Smooth muscle cell (in vitro differentiated cells): ENCODE measurements around the gene PRSS12. TPM values are rescaled to one million over a fixed set of nuclear protein-coding genes. Genes with fewer than 3 reads are reported as not detected.

Experiments
- DNase-seq: peaks from one replicate; lab custom pipeline; 2025; ENCODE audit not compliant: unreplicated experiment; lab: John Stamatoyannopoulos, UW
- H2AFZ ChIP-seq: fragments of 200-600 bp; sonication (generic); 2 replicates; pipeline ENCODE4 v1.6.0; 2016; ENCODE audit warnings: antibody characterized with exemption, low read depth, mild to moderate bottlenecking
- H3F3A ChIP-seq: fragments of 200-600 bp; sonication (generic); 2 replicates; pipeline ENCODE4 v1.6.0; 2017; ENCODE audit warnings: antibody characterized with exemption, low read depth
- H3K27ac ChIP-seq: fragments of 200-600 bp; sonication (generic); 2 replicates; pipeline ENCODE4 v1.5.1; 2016; ENCODE audit warnings: low read depth, mild to moderate bottlenecking
- H3K27me3 ChIP-seq: fragments of 200-600 bp; sonication (generic); 2 replicates; pipeline ENCODE4 v1.6.1; 2016; ENCODE audit warnings: low read depth, mild to moderate bottlenecking
- H3K36me3 ChIP-seq: fragments of 200-600 bp; sonication (generic); 2 replicates; pipeline ENCODE4 v1.5.1; 2016; ENCODE audit warnings: low read depth
- H3K4me1 ChIP-seq: fragments of 200-600 bp; sonication (generic); 2 replicates; pipeline ENCODE4 v1.5.1; 2016; ENCODE audit warnings: low read depth
- H3K4me2 ChIP-seq: fragments of 200-600 bp; sonication (generic); 2 replicates; pipeline ENCODE4 v1.6.0; 2016; ENCODE audit warnings: mild to moderate bottlenecking
- H3K4me3 ChIP-seq: fragments of 200-600 bp; sonication (generic); 2 replicates; pipeline ENCODE4 v1.5.1; 2016; ENCODE audit warnings: mild to moderate bottlenecking
- H3K79me2 ChIP-seq: fragments of 200-600 bp; sonication (generic); 2 replicates; pipeline ENCODE4 v1.6.0; 2016; ENCODE audit warnings: low read depth, mild to moderate bottlenecking
- H3K9ac ChIP-seq: fragments of 200-600 bp; sonication (generic); 2 replicates; pipeline ENCODE4 v1.6.0; 2016; ENCODE audit warnings: low read depth
- H3K9me3 ChIP-seq: fragments of 200-600 bp; sonication (generic); replicated peaks from 2 replicates; pipeline ENCODE4 v1.5.1; 2016; ENCODE audit warnings: low read depth
- H4K20me1 ChIP-seq: fragments of 200-600 bp; sonication (generic); 2 replicates; pipeline ENCODE4 v1.6.0; 2016; ENCODE audit warnings: low read depth
- CTCF ChIP-seq: fragments of 200-600 bp; sonication (generic); IDR thresholded peaks from 2 replicates; pipeline ENCODE4 v1.5.1; 2017; ENCODE audit warnings: borderline replicate concordance, mild to moderate bottlenecking, antibody characterized with exemption; ENCODE audit not compliant: insufficient read depth, poor library complexity, severe bottlenecking
- WGBS: methylation state at CpG from one replicate; pipeline ENCODE4 v1.1.7; 2016; ENCODE audit warnings: low lambda C conversion rate; 5-methylcytosine and 5-hydroxymethylcytosine counted together
- polyA plus RNA-seq: library from polyadenylated mRNA; unstranded; fragments of >200 nt; fragmentation: Nextera tagmentation; extraction: Ambion mirVana; gene quantifications from 2 replicates; pipeline ENCODE4 v1.2.1, GENCODE V29; 2016
- total RNA-seq: library from RNA; depleted of rRNA; stranded (reverse); fragments of >200 nt; gene quantifications from 2 replicates; pipeline ENCODE4 v1.2.3, GENCODE V29; 2014

PRSS12 gene
- total and polyA plus RNA-seq, 2 experiments from 2014 or later, result 9.9 to 24.5 TPM

- Histone ChIP-seq H4K20me1 (no peaks in the 10 kb centered on the region), H3K9ac (no peak overlapping the region), H3K79me2 (no peaks in the 10 kb centered on the region), H3K36me3 (no peaks in the 10 kb centered on the region), H3K9me3 (no peaks in the 10 kb centered on the region), H3K4me3 (peak overlapping the region; percentile 25), H2AFZ (peak overlapping the region; percentile 15), H3K27ac (no peak overlapping the region), H3K27me3 (no peaks in the 10 kb centered on the region), H3F3A (no peaks in the 10 kb centered on the region), H3K4me2 (peak overlapping the region; percentile 20), H3K4me1 (no peaks in the 10 kb centered on the region)
- no peak for DNase-seq
- WGBS, result 85% methylated on average over 64 of the region's 64 CpGs
- TF ChIP-seq CTCF, result no peak
Observed at GRCh38 chr4:118265312-118266144, 87.3 kb downstream of the PRSS12 start.

- no peaks in the 10 kb centered on the region for H3K36me3 ChIP-seq
- no peaks in the 10 kb centered on the region for H4K20me1 ChIP-seq
- no peaks in the 10 kb centered on the region for H3K79me2 ChIP-seq
- no peaks in the 10 kb centered on the region for H3K27me3 ChIP-seq
- 95% methylated on average over 3 of the region's 3 CpGs for WGBS
- no peaks in the 10 kb centered on the region for H3K4me1 ChIP-seq
- no peak overlapping the region for H3K4me2 ChIP-seq
- TF ChIP-seq CTCF, result no peak
- H3K9ac ChIP-seq, result no peak overlapping the region
- no peaks in the 10 kb centered on the region for H3F3A ChIP-seq
- no peak for DNase-seq
- H3K9me3 ChIP-seq, result no peaks in the 10 kb centered on the region
- no peak overlapping the region for H3K4me3 ChIP-seq
- no peak overlapping the region for H3K27ac ChIP-seq
- H2AFZ ChIP-seq, result no peak overlapping the region
Observed at GRCh38 chr4:118264096-118264495, 88.7 kb downstream of the PRSS12 start.

- DNase-seq, result no peak
- no peak for TF ChIP-seq CTCF
- H3K27me3 ChIP-seq, result no peaks in the 10 kb centered on the region
- no peak overlapping the region for H3K27ac ChIP-seq
- no peaks in the 10 kb centered on the region for H4K20me1 ChIP-seq
- H3K9me3 ChIP-seq, result no peaks in the 10 kb centered on the region
- WGBS, result 90% methylated on average over 2 of the region's 2 CpGs
- no peaks in the 10 kb centered on the region for H3K79me2 ChIP-seq
- no peak overlapping the region for H2AFZ ChIP-seq
- H3K4me3 ChIP-seq, result no peak overlapping the region
- no peak overlapping the region for H3K9ac ChIP-seq
- H3K36me3 ChIP-seq, result no peaks in the 10 kb centered on the region
- no peaks in the 10 kb centered on the region for H3K4me1 ChIP-seq
- no peak overlapping the region for H3K4me2 ChIP-seq
- no peaks in the 10 kb centered on the region for H3F3A ChIP-seq
Observed at GRCh38 chr4:118260309-118260708, 92.5 kb downstream of the PRSS12 start.

- Histone ChIP-seq H3K36me3 (no peaks in the 10 kb centered on the region), H3K27me3 (no peaks in the 10 kb centered on the region), H2AFZ (no peak overlapping the region), H3K27ac (no peak overlapping the region), H3K4me1 (no peaks in the 10 kb centered on the region), H3K4me3 (no peak overlapping the region), H3K4me2 (no peak overlapping the region), H3K9me3 (no peaks in the 10 kb centered on the region), H3F3A (no peaks in the 10 kb centered on the region), H4K20me1 (no peaks in the 10 kb centered on the region), H3K9ac (no peak overlapping the region), H3K79me2 (no peaks in the 10 kb centered on the region)
- TF ChIP-seq CTCF, result no peak
- WGBS, result 80% methylated on average over 3 of the region's 3 CpGs
- no peak for DNase-seq
Observed at GRCh38 chr4:118259111-118259510, 93.7 kb downstream of the PRSS12 start.
